Brain microvascular endothelial cell (primary cell): ENCODE data around the gene RANGAP1.

Source experiments
- DNase-seq: peaks from one replicate; pipeline ENCODE4 v3.0.0-alpha.2; 2020
- H3K27ac ChIP-seq: fragments of 250-450 bp; sonication (Bioruptor Pico); 2 replicates; pipeline ENCODE4 v1.5.1; 2020; ENCODE audit warnings: mild to moderate bottlenecking, moderate library complexity
- H3K27me3 ChIP-seq: fragments of 250-450 bp; sonication (Bioruptor Pico); replicated peaks from 2 replicates; pipeline ENCODE4 v1.5.1; 2020; ENCODE audit warnings: mild to moderate bottlenecking
- H3K36me3 ChIP-seq: fragments of 250-450 bp; sonication (Bioruptor Pico); replicated peaks from 2 replicates; pipeline ENCODE4 v1.5.1; 2020; ENCODE audit warnings: mild to moderate bottlenecking
- H3K4me3 ChIP-seq: 2 replicates; pipeline ENCODE4 v1.5.1; 2011; ENCODE audit warnings: low read depth, mild to moderate bottlenecking, control low read depth, low read length, moderate library complexity
- CTCF ChIP-seq: IDR thresholded peaks from 2 replicates; pipeline ENCODE4 v1.5.1; 2011; ENCODE audit warnings: low read depth, mild to moderate bottlenecking, moderate library complexity, low read length, control low read depth, inconsistent platforms; ENCODE audit errors: missing control alignments
- in situ Hi-C: cut with HindIII; loops from 2 replicates; pipeline ENCODE4 v1.10.0; 2017; ENCODE audit warnings: low sequenced_read_pairs, low pct_ligation_motif_present

Gene RANGAP1

GRCh38 chr22:41290262-41291221 is 4.6 kb upstream of the RANGAP1 start:
- no peaks in the 10 kb centered on the region for H3K36me3 ChIP-seq
- H3K27me3 ChIP-seq: no peaks in the 10 kb centered on the region
- peak overlapping the region; percentile 71 for H3K27ac ChIP-seq
- in situ Hi-C loops: no loop called here
- TF ChIP-seq CTCF: no peak
- DNase-seq: peak; percentile 57
- no peak overlapping the region for H3K4me3 ChIP-seq

- Histone ChIP-seq H3K4me3 (no peak overlapping the region), H3K27ac (no peak overlapping the region), H3K36me3 (peaks cover under 1% of the 10 kb centered on the region), H3K27me3 (no peaks in the 10 kb centered on the region)
- TF ChIP-seq CTCF: no peak
- DNase-seq: no peak
- in situ Hi-C loops: no loop called here
Observed at GRCh38 chr22:41289671-41290070, 3.7 kb upstream of the RANGAP1 start.

GRCh38 chr22:41288245-41288946 is 2.4 kb upstream of the RANGAP1 start:
- Histone ChIP-seq H3K4me3 (no peak overlapping the region), H3K27ac (peak overlapping the region; percentile 66), H3K27me3 (no peaks in the 10 kb centered on the region), H3K36me3 (peaks cover 8% of the 10 kb centered on the region)
- DNase-seq: peak; percentile 53
- no peak for TF ChIP-seq CTCF
- in situ Hi-C loops: no loop called here

GRCh38 chr22:41286639-41287091 is 678 bp upstream of the RANGAP1 start:
- H3K4me3 ChIP-seq: peak overlapping the region; percentile 67
- peak; percentile 55 for DNase-seq
- H3K27me3 ChIP-seq: no peaks in the 10 kb centered on the region
- TF ChIP-seq CTCF: no peak
- in situ Hi-C loops: no loop called here
- peak overlapping the region; percentile 72 for H3K27ac ChIP-seq
- H3K36me3 ChIP-seq: peaks cover 22% of the 10 kb centered on the region

- peaks cover 32% of the 10 kb centered on the region for H3K36me3 ChIP-seq
- in situ Hi-C loops: no loop called here
- peak overlapping the region; percentile 85 for H3K4me3 ChIP-seq
- no peaks in the 10 kb centered on the region for H3K27me3 ChIP-seq
- H3K27ac ChIP-seq: peak overlapping the region; percentile 90
- peak; percentile 92 for DNase-seq
- TF ChIP-seq CTCF: no peak
Observed at GRCh38 chr22:41285441-41285819, 557 bp downstream of the RANGAP1 start.
